ENCODE measurements around the gene MRPL41.

MRPL41 gene

GRCh38 chr9:137580209-137580953 lies 28.7 kb downstream of the MRPL41 start:
- peaks cover 14% of the 10 kb centered on the region; the same call in 1 of the 2 replicates for H4K20me1 ChIP-seq (ENCODE audit: insufficient read depth, low read length)
- no peak overlapping the region for H2AFZ ChIP-seq (ENCODE audit: low read depth, low read length)
- peaks cover 27% of the 10 kb centered on the region for H3K4me1 ChIP-seq (ENCODE audit: low read length)
- no peak overlapping the region for H3K4me3 ChIP-seq (ENCODE audit: low read length)
- no peaks in the 10 kb centered on the region for H3K27me3 ChIP-seq (ENCODE audit: low read depth, low read length)
- no peak for TF ChIP-seq CTCF (IDR thresholded peaks at IDR 0.05; ENCODE audit: low read depth, low read length)
- no peaks in the 10 kb centered on the region for H3K9me3 ChIP-seq (ENCODE audit: insufficient read depth, low read length)
- H3K79me2 ChIP-seq (ENCODE audit: low read length) = peaks cover 32% of the 10 kb centered on the region
- no peak overlapping the region for H3K4me2 ChIP-seq (ENCODE audit: low read length)
- no peak overlapping the region for H3K9ac ChIP-seq (ENCODE audit: low read length)
- peaks cover 16% of the 10 kb centered on the region for H3K36me3 ChIP-seq (replicated peaks; ENCODE audit: low read depth, low read length)
- no peak overlapping the region for H3K27ac ChIP-seq (ENCODE audit: low read length)

- Histone ChIP-seq H4K20me1 (ENCODE audit: insufficient read depth, low read length) (peaks cover 14% of the 10 kb centered on the region; the same call in 1 of the 2 replicates), H3K4me2 (ENCODE audit: low read length) (no peak overlapping the region), H3K4me3 (ENCODE audit: low read length) (no peak overlapping the region), H3K9ac (ENCODE audit: low read length) (no peak overlapping the region), H3K36me3 (replicated peaks; ENCODE audit: low read depth, low read length) (peaks cover 21% of the 10 kb centered on the region), H2AFZ (ENCODE audit: low read depth, low read length) (no peak overlapping the region), H3K27ac (ENCODE audit: low read length) (no peak overlapping the region), H3K79me2 (ENCODE audit: low read length) (peaks cover 31% of the 10 kb centered on the region), H3K4me1 (ENCODE audit: low read length) (peaks cover 22% of the 10 kb centered on the region), H3K27me3 (ENCODE audit: low read depth, low read length) (no peaks in the 10 kb centered on the region), H3K9me3 (ENCODE audit: insufficient read depth, low read length) (no peaks in the 10 kb centered on the region)
- TF ChIP-seq CTCF (IDR thresholded peaks at IDR 0.05; ENCODE audit: low read depth, low read length) (no peak), EZH2phosphoT487 (IDR thresholded peaks at IDR 0.05; ENCODE audit: low read depth) (no peak)
These were observed 29.3 kb downstream of the MRPL41 start for GRCh38 chr9:137580954-137581322.

- no peak overlapping the region for H3K4me2 ChIP-seq (ENCODE audit: low read length)
- no peak overlapping the region for H3K9ac ChIP-seq (ENCODE audit: low read length)
- no peak overlapping the region for H2AFZ ChIP-seq (ENCODE audit: low read depth, low read length)
- no peaks in the 10 kb centered on the region for H3K9me3 ChIP-seq (ENCODE audit: insufficient read depth, low read length)
- H3K79me2 ChIP-seq (ENCODE audit: low read length) = peaks cover 24% of the 10 kb centered on the region
- no peak for TF ChIP-seq EZH2phosphoT487 (IDR thresholded peaks at IDR 0.05; ENCODE audit: low read depth)
- no peak for TF ChIP-seq CTCF (IDR thresholded peaks at IDR 0.05; ENCODE audit: low read depth, low read length)
- peaks cover 15% of the 10 kb centered on the region for H3K4me1 ChIP-seq (ENCODE audit: low read length)
- H3K4me3 ChIP-seq (ENCODE audit: low read length) = no peak overlapping the region
- no peaks in the 10 kb centered on the region for H3K27me3 ChIP-seq (ENCODE audit: low read depth, low read length)
- H4K20me1 ChIP-seq (ENCODE audit: insufficient read depth, low read length) = peaks cover 14% of the 10 kb centered on the region; the same call in 1 of the 2 replicates
- H3K36me3 ChIP-seq (replicated peaks; ENCODE audit: low read depth, low read length) = peaks cover 24% of the 10 kb centered on the region
- no peak overlapping the region for H3K27ac ChIP-seq (ENCODE audit: low read length)
These were observed 29.9 kb downstream of the MRPL41 start for GRCh38 chr9:137581361-137582285.

- Histone ChIP-seq H2AFZ (ENCODE audit: low read depth, low read length) (no peak overlapping the region), H3K27me3 (ENCODE audit: low read depth, low read length) (no peaks in the 10 kb centered on the region), H4K20me1 (ENCODE audit: insufficient read depth, low read length) (peaks cover 9% of the 10 kb centered on the region; the same call in 1 of the 2 replicates), H3K36me3 (replicated peaks; ENCODE audit: low read depth, low read length) (peaks cover 27% of the 10 kb centered on the region), H3K79me2 (ENCODE audit: low read length) (peaks cover 16% of the 10 kb centered on the region), H3K9me3 (ENCODE audit: insufficient read depth, low read length) (no peaks in the 10 kb centered on the region), H3K4me3 (ENCODE audit: low read length) (no peak overlapping the region), H3K9ac (ENCODE audit: low read length) (no peak overlapping the region), H3K27ac (ENCODE audit: low read length) (no peak overlapping the region), H3K4me2 (ENCODE audit: low read length) (no peak overlapping the region), H3K4me1 (ENCODE audit: low read length) (peaks cover 8% of the 10 kb centered on the region)
- no peak for TF ChIP-seq EZH2phosphoT487 (IDR thresholded peaks at IDR 0.05; ENCODE audit: low read depth)
- TF ChIP-seq CTCF (IDR thresholded peaks at IDR 0.05; ENCODE audit: low read depth, low read length) = peak; percentile 39
These were observed 30.7 kb downstream of the MRPL41 start for GRCh38 chr9:137582286-137582860.
